Endothelial cell of umbilical vein (primary cell): ENCODE data around the gene OLFML2A. TPM values are rescaled to one million over a fixed set of nuclear protein-coding genes. Genes with fewer than 3 reads are reported as not detected.
A peak's percentile ranks its signal among the peaks of the same experiment; 100 is the strongest.

Experiments used
- BruUV-seq: library from RNA; stranded (reverse); fragments of 400-500 nt; replicated peaks from 2 replicates; lab custom pipeline; 2021; lab: Mats Ljungman, UMichigan
- CTCF ChIA-PET: fragments of 300-600, 350-600 bp; sonication (Branson Sonifier 250); formaldehyde crosslinking; loops from one replicate; lab custom pipeline; 2021; ENCODE audit warnings: antibody characterized with exemption, inconsistent platforms; lab: Charles Lee
- POLR2A ChIA-PET: fragments of 300-600, 350-600 bp; sonication (Branson Sonifier 250); formaldehyde crosslinking; loops from one replicate; lab custom pipeline; 2021; ENCODE audit warnings: antibody characterized with exemption, inconsistent platforms; lab: Charles Lee
- DNase-seq: peaks from one replicate; pipeline ENCODE4 v3.0.0-alpha.2; 2011; ENCODE audit warnings: low read depth, low spot score
- FAIRE-seq: peaks from 2 replicates; lab custom pipeline; 2011; peaks lifted over from hg19 to GRCh38; lab: Jason Lieb, UNC
- H2AFZ ChIP-seq: 2 replicates; pipeline ENCODE4 v1.6.0; 2012; ENCODE audit warnings: low read depth, low read length, control low read depth, inconsistent platforms
- H3K27ac ChIP-seq: 2 replicates; pipeline ENCODE4 v1.5.1; 2011; ENCODE audit warnings: low read depth, mild to moderate bottlenecking, control low read depth, low read length, moderate library complexity; ENCODE audit not compliant: insufficient read depth
- H3K27me3 ChIP-seq, 2 experiments: 2 replicates each; pipeline versions ENCODE4 v1.6.0 to v1.6.1; 2011; ENCODE audit warnings: low read length in 2 of 2, mixed read lengths in 1 of 2; ENCODE audit not compliant: control insufficient read depth in 2 of 2, insufficient read depth in 2 of 2
- H3K36me3 ChIP-seq, 2 experiments: 2 replicates in 1 of 2; 3 replicates in 1 of 2; pipeline ENCODE4 v1.5.1; 2011; ENCODE audit warnings: low read length in 2 of 2, mild to moderate bottlenecking in 1 of 2, moderate library complexity in 1 of 2; ENCODE audit not compliant: control insufficient read depth in 2 of 2, insufficient read depth in 2 of 2; ENCODE audit errors: extremely low read depth in 1 of 2
- H3K4me1 ChIP-seq: 3 replicates; pipeline ENCODE4 v1.5.1; 2011; ENCODE audit warnings: mild to moderate bottlenecking, low read length; ENCODE audit not compliant: control insufficient read depth, insufficient read depth; ENCODE audit errors: extremely low read depth
- H3K4me2 ChIP-seq: 2 replicates; pipeline ENCODE4 v1.6.1; 2011; ENCODE audit warnings: low read length, control low read depth, mixed read lengths; ENCODE audit not compliant: insufficient read depth
- H3K4me3 ChIP-seq, 3 experiments: fragments of 200-600 bp in 1 of 3; sonication (generic), shearing (Covaris generic) in 1 of 3; replicated peaks in 1 of 3; 2 replicates each; pipeline ENCODE4 v1.5.1; 2011 to 2016; ENCODE audit warnings: control low read depth in 3 of 3, low read length in 3 of 3, mild to moderate bottlenecking in 2 of 3, inconsistent platforms in 1 of 3, low read depth in 1 of 3, moderate library complexity in 1 of 3; ENCODE audit not compliant: insufficient read depth in 1 of 3
- H3K79me2 ChIP-seq: 2 replicates; pipeline ENCODE4 v1.6.0; 2012; ENCODE audit warnings: low read length, inconsistent platforms; ENCODE audit not compliant: control insufficient read depth, insufficient read depth
- H3K9ac ChIP-seq: replicated peaks from 2 replicates; pipeline ENCODE3; 2011; ENCODE audit warnings: low read length, control low read depth; ENCODE audit not compliant: insufficient read depth; ENCODE audit errors: extremely low read depth
- H3K9me1 ChIP-seq: replicated peaks from 3 replicates; pipeline ENCODE4 v1.6.0; 2011; ENCODE audit warnings: mild to moderate bottlenecking, low read length; ENCODE audit not compliant: control insufficient read depth, insufficient read depth; ENCODE audit errors: extremely low read depth
- H3K9me3 ChIP-seq: replicated peaks from 2 replicates; pipeline ENCODE4 v1.5.1; 2012; ENCODE audit warnings: low read length, inconsistent platforms; ENCODE audit not compliant: control insufficient read depth, insufficient read depth
- H4K20me1 ChIP-seq: replicated peaks from 2 replicates; pipeline ENCODE3; 2011; ENCODE audit warnings: mild to moderate bottlenecking, low read length; ENCODE audit not compliant: control insufficient read depth, insufficient read depth; ENCODE audit errors: extremely low read depth
- EZH2 ChIP-seq: IDR thresholded peaks from 2 replicates; pipeline ENCODE4 v1.6.1; 2012; ENCODE audit warnings: borderline replicate concordance, low read depth, mild to moderate bottlenecking, moderate library complexity, low read length, inconsistent platforms; ENCODE audit not compliant: severe bottlenecking
- POLR2A ChIP-seq: IDR thresholded peaks from 2 replicates; pipeline ENCODE4 v1.6.1; 2012; ENCODE audit warnings: low read depth, mild to moderate bottlenecking, control low read depth, low read length
- dilution Hi-C: fragments of 300-500 bp; cut with MboI; formaldehyde crosslinking; loops from one replicate; pipeline ENCODE4 v1.15.0; 2019; ENCODE audit warnings: low sequenced_read_pairs; ENCODE audit not compliant: extremely low pct_ligation_motif_present
- intact Hi-C: fragments of 100-400 bp; cut with micrococcal nuclease; formaldehyde crosslinking; loops from one replicate; pipeline ENCODE4 v1.10.0; 2022
- polyA plus RNA-seq, 4 experiments: library from polyadenylated mRNA; depleted of rRNA in 3 of 4; stranded (reverse) in 3 of 4; unstranded in 1 of 4; fragments of >200 nt; gene quantifications; 2 replicates each; pipeline versions ENCODE4 v1.2.1 to v1.2.3, GENCODE V29; 2011 to 2012; ENCODE audit warnings: missing spikeins in 1 of 4
- total RNA-seq: library from RNA; stranded (reverse); gene quantifications from 2 replicates; pipeline ENCODE4 v1.2.3, GENCODE V29; 2021
- TF ChIP-seq, protein P1 (sequence below), 2 donors: IDR thresholded peaks; 1 replicate in 1 of 2; 2 replicates in 1 of 2; pipeline ENCODE4 v1.5.1; 2011; ENCODE audit warnings: low read length in 2 of 2, mild to moderate bottlenecking in 2 of 2, moderate library complexity in 2 of 2, control low read depth in 1 of 2, inconsistent platforms in 1 of 2, low read depth in 1 of 2; ENCODE audit not compliant: insufficient read depth in 1 of 2; ENCODE audit errors: extremely low read depth in 1 of 2

OLFML2A gene
- total and polyA plus RNA-seq, 2 donors (not counting 3 experiments of a cell fraction or from before 2014, with no cell fraction given) = 0.92 to 1.1 TPM

DNA sequence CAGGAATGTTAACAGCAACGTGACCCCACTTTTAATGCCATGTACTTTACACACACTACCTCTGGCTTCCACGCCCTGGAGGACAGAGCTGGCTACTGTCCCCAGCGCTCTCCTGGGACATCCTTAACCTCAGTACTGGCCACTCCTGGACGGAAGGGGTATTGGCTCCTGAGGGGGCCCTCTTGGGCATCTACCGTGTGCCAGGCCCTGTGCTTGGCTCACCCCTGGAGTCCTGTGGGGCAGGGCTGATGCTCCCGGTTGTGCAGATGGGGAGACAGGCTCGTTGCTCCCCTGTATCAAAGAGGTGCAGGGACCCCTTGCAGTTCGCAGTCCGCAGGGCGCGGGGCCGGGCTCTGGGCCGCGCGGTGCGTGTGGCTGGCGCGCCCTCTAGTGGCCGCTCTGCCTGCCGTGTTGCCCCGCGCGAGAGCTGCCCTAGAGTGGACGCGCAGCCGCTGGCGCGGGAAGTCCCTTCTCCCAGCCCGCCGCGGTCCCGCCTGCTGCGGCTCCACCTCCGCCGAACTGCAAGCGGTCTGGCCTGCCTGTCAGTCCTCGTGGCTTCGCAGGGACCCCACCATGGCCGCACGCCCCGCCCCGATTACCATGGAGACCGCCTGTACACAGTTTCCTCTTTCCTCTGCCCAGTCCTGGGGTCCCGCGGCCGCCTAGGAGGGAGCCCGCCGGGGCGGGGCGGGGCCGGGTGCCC, 76.0 kb downstream of the OLFML2A start, which contains the start of gene WDR38:
Gene WDR38, plus strand, starts transcription at position 632 of the 703 bp plus-strand sequence. CDS start 72 bp downstream, outside the sequence.
- no peaks in the 10 kb centered on the region for H3K9me1 ChIP-seq
- FAIRE-seq (peak; percentile 76), DNase-seq (peak; percentile 65)
- no peaks in the 10 kb centered on the region for H3K79me2 ChIP-seq
- no peak within 1 kb of the TSS for H3K27ac ChIP-seq
- no peak for TF ChIP-seq POLR2A
- TF ChIP-seq, protein P1, sequence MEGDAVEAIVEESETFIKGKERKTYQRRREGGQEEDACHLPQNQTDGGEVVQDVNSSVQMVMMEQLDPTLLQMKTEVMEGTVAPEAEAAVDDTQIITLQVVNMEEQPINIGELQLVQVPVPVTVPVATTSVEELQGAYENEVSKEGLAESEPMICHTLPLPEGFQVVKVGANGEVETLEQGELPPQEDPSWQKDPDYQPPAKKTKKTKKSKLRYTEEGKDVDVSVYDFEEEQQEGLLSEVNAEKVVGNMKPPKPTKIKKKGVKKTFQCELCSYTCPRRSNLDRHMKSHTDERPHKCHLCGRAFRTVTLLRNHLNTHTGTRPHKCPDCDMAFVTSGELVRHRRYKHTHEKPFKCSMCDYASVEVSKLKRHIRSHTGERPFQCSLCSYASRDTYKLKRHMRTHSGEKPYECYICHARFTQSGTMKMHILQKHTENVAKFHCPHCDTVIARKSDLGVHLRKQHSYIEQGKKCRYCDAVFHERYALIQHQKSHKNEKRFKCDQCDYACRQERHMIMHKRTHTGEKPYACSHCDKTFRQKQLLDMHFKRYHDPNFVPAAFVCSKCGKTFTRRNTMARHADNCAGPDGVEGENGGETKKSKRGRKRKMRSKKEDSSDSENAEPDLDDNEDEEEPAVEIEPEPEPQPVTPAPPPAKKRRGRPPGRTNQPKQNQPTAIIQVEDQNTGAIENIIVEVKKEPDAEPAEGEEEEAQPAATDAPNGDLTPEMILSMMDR (IDR thresholded peaks at IDR 0.05; ENCODE audit: extremely low read depth in 1 of 2, insufficient read depth in 1 of 2, low read depth in 1 of 2, low read length in 2 of 2) = peak; percentile 80 to 94
- no peak for TF ChIP-seq EZH2
- H3K27me3 ChIP-seq = peaks cover 0 to 2% of the 10 kb centered on the region in 2 experiments
- H3K9ac ChIP-seq = peak within 1 kb of the TSS; percentile 22
- no TSS peak for BruUV-seq
- dilution Hi-C loops (no loop called here), intact Hi-C loops (loop anchor here (1.0 kb wide), 6 partner anchors 41 to 521 kb away; partner anchors contain the start of gene SCAI)
- peaks cover 3% of the 10 kb centered on the region for H3K4me1 ChIP-seq
- peak within 1 kb of the TSS; percentile 71 for H2AFZ ChIP-seq
- no peaks in the 10 kb centered on the region for H4K20me1 ChIP-seq
- H3K36me3 ChIP-seq = peaks cover 2 to 14% of the 10 kb centered on the region in 2 experiments
- H3K4me3 ChIP-seq = peak within 1 kb of the TSS; percentile 2 to 38 (median 32)
- peak within 1 kb of the TSS; percentile 33 for H3K4me2 ChIP-seq
- H3K9me3 ChIP-seq = no peaks in the 10 kb centered on the region
- ChIA-PET POLR2A (interaction anchor here (1.2 to 1.7 kb wide), 4 partner anchors 8 to 81 kb away, joined by 3 to 5 read pairs (median 4); partner anchors contain the start of genes ARPC5L and RPL35), CTCF (interaction anchor here (0.5 to 15.1 kb wide), 50 partner anchors 9 to 525 kb away, joined by 3 to 967 read pairs (median 5); partner anchors contain the start of genes ARPC5L, NR6A1, OLFML2A and RPL35)
